Measurements from ENCODE around the gene TSN. TPM values are rescaled to one million over a fixed set of nuclear protein-coding genes. Genes with fewer than 3 reads are reported as not detected.

TSN gene
- total and polyA plus RNA-seq, 9 of the 15 experiments (the other 6 are each of a cell fraction or from before 2014, with no cell fraction given), result 63.2 to 152 (median 95.2) TPM

DNA sequence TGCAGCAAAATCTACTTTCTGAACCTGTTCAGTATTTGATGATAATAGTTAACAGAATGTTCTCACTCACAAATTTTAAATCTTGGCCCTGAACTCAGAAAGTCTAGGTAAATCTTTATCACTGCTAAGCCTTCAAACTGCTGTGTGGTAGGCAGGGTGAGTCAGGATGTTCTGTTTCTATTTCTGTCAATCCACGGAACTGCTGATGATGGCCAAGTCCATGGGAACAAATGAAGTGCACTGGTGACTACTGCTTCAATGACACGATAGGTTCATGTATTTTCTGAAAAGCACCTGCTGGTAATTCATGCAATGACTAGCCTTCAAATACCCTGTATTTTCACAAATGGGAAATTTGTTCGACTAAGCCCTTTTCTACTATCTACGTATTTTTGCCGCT lies 33.0 kb upstream of the TSN start (continued):
- TF ChIP-seq MGA (IDR thresholded peaks at IDR 0.05) (0 out of 2 replicates have a peak, but pooled peaks have one; percentile 23), RBM25 (IDR thresholded peaks at IDR 0.05; ENCODE audit: low read depth, low read length, severe bottlenecking) (peak; percentile 5), RAD21 (CRISPR knock-in tag; conservative IDR thresholded peaks at IDR 0.05 in 1 of 2, IDR thresholded peaks at IDR 0.05 in 1 of 2) (0 out of 4 replicates have a peak, but pooled peaks of 1 of the 2 experiments have one; percentile 21), HDAC2 (IDR thresholded peaks at IDR 0.05) (0 out of 2 replicates have a peak, but pooled peaks have one; percentile 20), CXXC5 (CRISPR knock-in tag; IDR thresholded peaks at IDR 0.05) (0 out of 2 replicates have a peak, but pooled peaks have one; percentile 27), JUND (IDR thresholded peaks at IDR 0.05; ENCODE audit: borderline replicate concordance, low read depth, low read length) (peak; percentile 46; the same call in 1 of the 2 replicates), JUND (tag; IDR thresholded peaks at IDR 0.05; ENCODE audit: borderline replicate concordance, low read depth, low read length) (no peak), SRF (CRISPR knock-in tag; IDR thresholded peaks at IDR 0.05) (no peak), NFRKB (IDR thresholded peaks at IDR 0.05; ENCODE audit: low read depth) (no peak), ZKSCAN1 (IDR thresholded peaks at IDR 0.05; ENCODE audit: low read depth, low read length) (no peak), KDM1A (IDR thresholded peaks at IDR 0.05) (peak in 1 of 2 experiments; percentile 66; a peak in 2 of 4 replicates), NFE2 (IDR thresholded peaks at IDR 0.05; ENCODE audit: low read depth) (no peak; the same call in 1 of the 2 replicates), HDAC1 (IDR thresholded peaks at IDR 0.05) (0 out of 4 replicates have a peak, but pooled peaks of 1 of the 2 experiments have one; percentile 24), FOXA3 (CRISPR knock-in tag; conservative IDR thresholded peaks at IDR 0.05 in 1 of 2, IDR thresholded peaks at IDR 0.05 in 1 of 2) (no peak), ETV1 (tag; conservative IDR thresholded peaks at IDR 0.05; ENCODE audit: low read depth) (no peak), HMBOX1 (IDR thresholded peaks at IDR 0.05) (peak; percentile 43)
